Glutamatergic neuron (in vitro differentiated cells): Measurements from ENCODE around the gene CALHM4. TPM values are rescaled to one million over a fixed set of nuclear protein-coding genes. Genes with fewer than 3 reads are reported as not detected.

Experiments
- DNase-seq: peaks from one replicate; pipeline ENCODE4 v3.0.0; 2022
- H3K27ac Mint-ChIP-seq: one replicate; pipeline ENCODE4 v1.8.0; 2020; ENCODE audit warnings: mild to moderate bottlenecking, mixed read lengths, inconsistent platforms; ENCODE audit not compliant: unreplicated experiment
- H3K27me3 Mint-ChIP-seq: one replicate; pipeline ENCODE4 v1.8.0; 2020; ENCODE audit warnings: mild to moderate bottlenecking, moderate library complexity, mixed read lengths, inconsistent platforms; ENCODE audit not compliant: unreplicated experiment
- H3K36me3 Mint-ChIP-seq: one replicate; pipeline ENCODE4 v1.8.0; 2020; ENCODE audit warnings: mild to moderate bottlenecking, mixed read lengths, inconsistent platforms; ENCODE audit not compliant: unreplicated experiment
- H3K4me1 Mint-ChIP-seq: one replicate; pipeline ENCODE4 v1.8.0; 2020; ENCODE audit warnings: mild to moderate bottlenecking, low read depth, mixed read lengths, inconsistent platforms; ENCODE audit not compliant: unreplicated experiment
- H3K4me3 Mint-ChIP-seq: one replicate; pipeline ENCODE4 v1.8.0; 2020; ENCODE audit warnings: mild to moderate bottlenecking, mixed read lengths, inconsistent platforms; ENCODE audit not compliant: unreplicated experiment
- H3K9me3 Mint-ChIP-seq: one replicate; pipeline ENCODE4 v1.8.0; 2020; ENCODE audit warnings: mild to moderate bottlenecking, moderate library complexity, mixed read lengths, inconsistent platforms; ENCODE audit not compliant: unreplicated experiment
- total RNA-seq: library from RNA; stranded (reverse); fragmentation: NEBNext Ultra II Directional; extraction: Animal tissue kit (Norgen Biotek cat#: 25700); gene quantifications from one replicate; pipeline ENCODE4 v1.2.1, GENCODE V29; 2021; ENCODE audit not compliant: unreplicated experiment
- TF ChIP-seq, protein P1 (sequence below): fragments of 200-600 bp; sonication (generic); IDR thresholded peaks from one replicate; pipeline ENCODE4 v1.5.0; 2021; ENCODE audit not compliant: partially characterized antibody, unreplicated experiment

Gene CALHM4
- total RNA-seq, 1 donor from 2014 or later: not detected

DNA sequence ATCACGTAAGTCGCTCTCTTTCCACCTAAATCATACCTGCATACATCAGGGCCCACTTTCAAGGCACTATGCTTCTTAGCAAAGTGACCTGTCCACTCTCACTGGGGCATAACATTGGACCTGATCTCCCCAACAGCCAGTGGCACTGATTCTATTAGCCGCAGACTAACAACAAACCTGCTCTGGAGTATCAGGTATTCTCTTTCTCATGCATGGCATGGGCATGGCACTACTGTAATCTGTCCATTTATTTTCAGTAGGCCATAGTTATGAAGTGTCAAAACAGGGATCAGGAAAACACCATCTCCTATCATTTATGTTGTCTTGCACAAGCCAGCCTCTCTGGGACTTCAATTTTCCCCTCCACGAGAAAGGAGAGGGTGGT is 8.5 kb downstream of the CALHM4 start:
- Mint-ChIP-seq H3K9me3 (peaks cover 2% of the 10 kb centered on the region), H3K4me3 (no peak overlapping the region), H3K27ac (no peak overlapping the region), H3K27me3 (peaks cover 2% of the 10 kb centered on the region), H3K4me1 (peaks cover 2% of the 10 kb centered on the region), H3K36me3 (no peaks in the 10 kb centered on the region)
- TF ChIP-seq, protein P1, sequence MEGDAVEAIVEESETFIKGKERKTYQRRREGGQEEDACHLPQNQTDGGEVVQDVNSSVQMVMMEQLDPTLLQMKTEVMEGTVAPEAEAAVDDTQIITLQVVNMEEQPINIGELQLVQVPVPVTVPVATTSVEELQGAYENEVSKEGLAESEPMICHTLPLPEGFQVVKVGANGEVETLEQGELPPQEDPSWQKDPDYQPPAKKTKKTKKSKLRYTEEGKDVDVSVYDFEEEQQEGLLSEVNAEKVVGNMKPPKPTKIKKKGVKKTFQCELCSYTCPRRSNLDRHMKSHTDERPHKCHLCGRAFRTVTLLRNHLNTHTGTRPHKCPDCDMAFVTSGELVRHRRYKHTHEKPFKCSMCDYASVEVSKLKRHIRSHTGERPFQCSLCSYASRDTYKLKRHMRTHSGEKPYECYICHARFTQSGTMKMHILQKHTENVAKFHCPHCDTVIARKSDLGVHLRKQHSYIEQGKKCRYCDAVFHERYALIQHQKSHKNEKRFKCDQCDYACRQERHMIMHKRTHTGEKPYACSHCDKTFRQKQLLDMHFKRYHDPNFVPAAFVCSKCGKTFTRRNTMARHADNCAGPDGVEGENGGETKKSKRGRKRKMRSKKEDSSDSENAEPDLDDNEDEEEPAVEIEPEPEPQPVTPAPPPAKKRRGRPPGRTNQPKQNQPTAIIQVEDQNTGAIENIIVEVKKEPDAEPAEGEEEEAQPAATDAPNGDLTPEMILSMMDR: no peak
- no peak for DNase-seq

- Mint-ChIP-seq H3K27ac (no peak overlapping the region), H3K27me3 (peaks cover 2% of the 10 kb centered on the region)
Measured at GRCh38 chr6:116562614-116563013, 9.1 kb downstream of the CALHM4 start.

GRCh38 chr6:116563830-116564229 is 10.3 kb downstream of the CALHM4 start:
- Mint-ChIP-seq H3K27ac (no peak overlapping the region), H3K27me3 (no peaks in the 10 kb centered on the region)

More at GRCh38 chr6:116562614-116563013, 9.1 kb downstream of the CALHM4 start:
- Mint-ChIP-seq H3K36me3 (no peaks in the 10 kb centered on the region), H3K4me3 (no peak overlapping the region), H3K4me1 (peaks cover 2% of the 10 kb centered on the region), H3K9me3 (peaks cover 2% of the 10 kb centered on the region)
- TF ChIP-seq, protein P1: no peak
- DNase-seq: no peak

GRCh38 chr6:116564311-116564710 is 10.8 kb downstream of the CALHM4 start:
- DNase-seq: no peak
- Mint-ChIP-seq H3K36me3 (no peaks in the 10 kb centered on the region), H3K9me3 (peaks cover 2% of the 10 kb centered on the region), H3K27me3 (no peaks in the 10 kb centered on the region), H3K4me1 (peaks cover 2% of the 10 kb centered on the region), H3K27ac (no peak overlapping the region), H3K4me3 (no peak overlapping the region)
- TF ChIP-seq, protein P1: no peak

More at GRCh38 chr6:116563830-116564229, 10.3 kb downstream of the CALHM4 start:
- H3K36me3 Mint-ChIP-seq: no peaks in the 10 kb centered on the region
- H3K9me3 Mint-ChIP-seq: peaks cover 2% of the 10 kb centered on the region
- peaks cover 2% of the 10 kb centered on the region for H3K4me1 Mint-ChIP-seq
- DNase-seq: no peak
- no peak overlapping the region for H3K4me3 Mint-ChIP-seq
- TF ChIP-seq, protein P1: no peak

DNA sequence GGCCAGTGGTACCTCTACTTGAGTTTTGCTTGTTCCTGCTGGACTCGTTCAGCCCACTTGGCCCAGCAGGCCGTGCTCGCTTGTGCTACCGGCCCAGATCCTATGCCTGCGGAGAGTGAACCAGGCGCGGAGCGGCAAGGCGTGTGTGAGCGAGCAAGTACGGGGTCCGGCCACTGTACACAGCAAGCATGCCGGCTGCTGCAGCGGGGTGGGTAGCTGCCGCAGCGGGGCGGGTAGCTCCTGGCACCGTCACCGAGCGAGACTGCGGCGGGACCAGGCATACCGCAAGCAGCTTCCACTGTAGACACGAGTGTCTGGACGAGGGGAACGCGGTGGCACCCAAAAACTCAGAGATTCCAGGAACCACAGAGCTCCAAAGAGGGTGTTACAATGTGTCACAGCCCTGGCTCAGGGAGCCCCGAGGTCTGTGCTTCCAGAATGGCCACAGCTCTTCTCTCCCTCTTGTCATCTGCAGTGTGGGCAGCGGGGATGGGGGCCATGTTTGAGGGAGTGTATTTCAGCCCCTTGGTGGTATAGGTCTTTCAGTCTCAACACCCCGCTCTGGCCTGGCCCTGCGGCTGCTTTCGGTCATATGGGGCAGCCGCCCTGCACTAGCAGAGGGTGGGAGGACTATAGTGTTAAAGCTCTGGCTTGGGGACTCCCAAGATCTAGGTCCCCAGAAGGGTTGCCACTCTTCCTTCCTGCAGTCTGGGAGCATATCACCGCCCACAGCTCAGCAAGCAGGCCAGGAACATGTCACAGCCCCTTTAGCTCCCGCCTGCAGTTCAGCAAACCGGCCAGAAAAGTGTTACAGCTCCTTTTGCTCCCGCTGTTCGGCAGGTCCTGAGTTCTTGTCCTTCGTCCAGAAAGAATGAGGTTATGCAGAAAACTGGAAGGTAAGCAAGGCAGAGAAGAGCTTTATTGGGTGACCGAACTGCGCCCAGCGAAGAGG is 11.6 kb downstream of the CALHM4 start:
- TF ChIP-seq, protein P1: no peak
- H3K36me3 Mint-ChIP-seq: no peaks in the 10 kb centered on the region
- no peak overlapping the region for H3K27ac Mint-ChIP-seq
- peaks cover 2% of the 10 kb centered on the region for H3K4me1 Mint-ChIP-seq
- H3K27me3 Mint-ChIP-seq: no peaks in the 10 kb centered on the region
- no peak for DNase-seq
- H3K4me3 Mint-ChIP-seq: no peak overlapping the region
- peaks cover 2% of the 10 kb centered on the region for H3K9me3 Mint-ChIP-seq
